ENCODE results near the gene CPM. TPM values are rescaled to one million over a fixed set of nuclear protein-coding genes. Genes with fewer than 3 reads are reported as not detected.

Gene CPM
- total RNA-seq = 1 to 10 TPM; 1.6 to 1.9 TPM
- 0.26 TPM for polyA plus RNA-seq

DNA sequence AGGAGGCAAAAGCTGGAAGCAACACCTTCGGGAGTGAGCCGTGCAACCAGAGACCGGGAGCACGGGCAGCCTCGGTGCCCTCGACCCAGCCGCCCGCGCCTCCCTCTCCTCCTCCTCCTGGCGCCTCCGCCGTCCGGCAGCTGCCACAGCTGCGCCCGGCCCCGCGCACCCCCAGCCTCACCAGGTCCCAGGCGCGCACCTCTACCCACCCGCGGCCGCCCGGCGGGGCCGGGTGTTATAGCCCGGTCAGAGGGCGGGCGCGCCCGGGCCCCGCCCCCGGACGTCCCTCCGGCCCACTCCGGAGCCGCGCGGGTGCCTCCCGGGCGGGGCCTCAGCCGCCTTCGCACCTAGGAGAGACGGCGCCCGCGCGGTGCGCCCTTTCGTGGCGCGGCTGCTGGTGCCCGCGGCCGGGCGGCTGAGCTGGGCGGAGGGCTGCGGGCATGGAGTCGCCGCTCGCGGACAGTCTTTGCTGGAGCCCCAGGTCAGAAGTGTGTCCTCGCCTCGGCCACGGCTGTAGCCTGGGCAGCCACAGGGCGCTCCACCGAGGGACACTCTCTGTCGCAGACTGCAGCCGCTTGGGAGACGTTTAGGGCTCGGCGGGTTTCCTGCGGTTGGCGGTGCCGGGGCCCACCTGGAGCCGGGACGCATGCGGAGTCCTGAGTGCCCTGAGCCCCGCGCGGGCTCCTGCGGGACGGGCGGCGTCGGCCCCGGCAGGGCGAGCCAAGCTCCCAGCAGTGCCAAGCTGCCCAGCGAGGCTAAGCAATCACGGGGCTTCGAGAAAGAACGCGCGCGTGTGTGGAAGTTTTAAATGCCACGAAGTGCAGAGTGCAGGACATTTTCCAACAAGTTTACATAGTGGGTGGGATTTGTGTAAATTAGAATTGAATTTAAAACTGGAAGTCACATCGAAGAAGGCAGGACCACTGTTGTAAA is at the start of gene CPM:
Gene CPM, minus strand, starts transcription at position 211 of the 933 bp plus-strand sequence. CDS start 334 bp downstream, outside the sequence.
- Histone ChIP-seq H3K4me1 (ENCODE audit: insufficient read depth, low read length) (peaks cover 7% of the 10 kb centered on the region), H3K27me3 (ENCODE audit: insufficient read depth, low read length, poor library complexity, severe bottlenecking) (peaks cover 11% of the 10 kb centered on the region), H3K9me3 (ENCODE audit: low read length) (no peaks in the 10 kb centered on the region), H3K27ac (ENCODE audit: low read depth, low read length) (no peak within 1 kb of the TSS), H3K4me3 (ENCODE audit: low read length) (peak within 1 kb of the TSS; percentile 57), H3K36me3 (ENCODE audit: insufficient read depth, low read length) (no peaks in the 10 kb centered on the region)
- peak; percentile 47 to 64 (median 59) for DNase-seq
- Mint-ChIP-seq H3K27ac (peak within 1 kb of the TSS in 1 of 8 donors; percentile 70), H3K4me3 (peak within 1 kb of the TSS; percentile 83 to 93 (median 87)), H3K36me3 (no peaks in the 10 kb centered on the region), H3K27me3 (peaks cover 29 to 49% of the 10 kb centered on the region in 2 donors), H3K9me3 (no peaks in the 10 kb centered on the region), H3K4me1 (peaks cover 6 to 14% (median 9%) of the 10 kb centered on the region in 3 donors)
- ChIA-PET CTCF (interaction anchor here (0.8 kb wide), 1 partner anchor 20 kb away, joined by 3 read pairs; no protein-coding TSS in a partner anchor), POLR2A (interaction anchor here (0.6 kb wide), 1 partner anchor 153 kb away, joined by 9 read pairs; no protein-coding TSS in a partner anchor)

DNA sequence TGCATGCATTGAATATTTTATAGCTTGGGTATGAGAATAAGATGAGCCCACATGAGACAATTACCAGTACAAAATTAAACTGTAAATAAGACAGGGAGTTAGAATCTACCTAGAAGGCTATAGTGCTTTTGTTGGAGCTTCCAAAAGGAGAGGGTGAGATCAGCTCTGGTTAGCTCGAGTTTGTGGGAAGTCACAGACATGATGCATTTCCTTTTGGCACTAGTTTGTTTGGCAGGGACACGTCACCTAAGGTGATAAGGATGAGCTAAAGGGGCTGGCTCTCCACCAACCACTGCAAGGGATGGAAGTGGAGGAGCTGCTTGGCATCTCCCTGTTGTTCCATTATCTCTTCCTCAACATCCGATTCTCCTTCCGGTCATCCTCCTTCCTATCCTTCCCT is 48.5 kb upstream of the CPM start:
- no peaks in the 10 kb centered on the region for H3K4me1 Mint-ChIP-seq
- POLR2A ChIA-PET = no interaction called here
- H3K36me3 Mint-ChIP-seq = no peaks in the 10 kb centered on the region
- Histone ChIP-seq H3K9me3 (ENCODE audit: low read length) (no peaks in the 10 kb centered on the region), H3K4me1 (ENCODE audit: insufficient read depth, low read length) (no peaks in the 10 kb centered on the region), H3K36me3 (ENCODE audit: insufficient read depth, low read length) (no peaks in the 10 kb centered on the region), H3K27me3 (ENCODE audit: insufficient read depth, low read length, poor library complexity, severe bottlenecking) (no peaks in the 10 kb centered on the region), H3K27ac (ENCODE audit: low read depth, low read length) (no peak overlapping the region), H3K4me3 (ENCODE audit: low read length) (no peak overlapping the region)
- CTCF ChIA-PET = no interaction called here
- H3K4me3 Mint-ChIP-seq = no peak overlapping the region
- DNase-seq = no peak
- H3K27ac Mint-ChIP-seq = no peak overlapping the region
- H3K27me3 Mint-ChIP-seq = peaks cover 0 to 24% of the 10 kb centered on the region in 2 donors
- peaks cover 5 to 11% (median 9%) of the 10 kb centered on the region in 5 donors for H3K9me3 Mint-ChIP-seq

DNA sequence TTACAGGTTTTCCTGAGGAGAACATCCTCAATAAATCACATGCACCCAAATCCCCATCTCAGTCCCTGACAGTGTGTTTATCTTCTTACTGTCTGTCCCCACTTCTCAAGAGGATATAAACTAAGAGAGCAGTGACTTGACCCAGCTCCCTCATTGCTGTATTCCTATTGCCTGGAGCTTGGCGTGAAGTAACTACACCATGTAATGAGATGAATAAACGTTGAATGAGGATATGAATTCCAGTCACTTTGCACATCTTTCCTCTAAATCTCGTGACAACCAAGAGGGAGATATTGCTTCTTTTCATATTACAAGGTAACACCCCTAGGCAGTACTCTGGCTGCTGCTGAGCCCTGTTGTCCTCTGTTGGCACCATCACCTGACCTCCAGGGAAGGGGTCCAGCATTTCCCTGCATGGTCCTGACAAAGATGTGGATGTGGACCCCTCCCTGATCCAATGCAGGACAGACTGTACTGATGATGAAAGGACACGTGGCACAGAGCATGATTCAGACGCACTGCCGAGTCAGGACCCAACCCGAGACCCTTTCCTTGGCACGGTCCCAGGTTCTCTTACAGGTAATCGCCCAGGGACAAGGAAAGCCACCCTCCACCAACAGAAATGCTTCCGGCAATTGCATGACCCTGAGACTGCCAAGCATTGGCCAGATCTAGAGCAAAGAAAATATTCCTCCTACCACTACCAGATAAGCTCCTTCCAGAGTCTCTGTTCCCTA is 47.7 kb upstream of the CPM start:
- H3K27me3 ChIP-seq (ENCODE audit: insufficient read depth, low read length, poor library complexity, severe bottlenecking) = no peaks in the 10 kb centered on the region
- no peaks in the 10 kb centered on the region for H3K36me3 ChIP-seq (ENCODE audit: insufficient read depth, low read length)
- Mint-ChIP-seq H3K36me3 (no peaks in the 10 kb centered on the region), H3K9me3 (peaks cover 5 to 11% (median 9%) of the 10 kb centered on the region in 5 donors), H3K4me3 (no peak overlapping the region), H3K4me1 (no peaks in the 10 kb centered on the region), H3K27ac (no peak overlapping the region), H3K27me3 (peaks cover 0 to 20% of the 10 kb centered on the region in 2 donors)
- H3K4me3 ChIP-seq (ENCODE audit: low read length) = no peak overlapping the region
- ChIA-PET POLR2A (no interaction called here), CTCF (no interaction called here)
- no peaks in the 10 kb centered on the region for H3K4me1 ChIP-seq (ENCODE audit: insufficient read depth, low read length)
- DNase-seq = no peak
- no peak overlapping the region for H3K27ac ChIP-seq (ENCODE audit: low read depth, low read length)
- no peaks in the 10 kb centered on the region for H3K9me3 ChIP-seq (ENCODE audit: low read length)

DNA sequence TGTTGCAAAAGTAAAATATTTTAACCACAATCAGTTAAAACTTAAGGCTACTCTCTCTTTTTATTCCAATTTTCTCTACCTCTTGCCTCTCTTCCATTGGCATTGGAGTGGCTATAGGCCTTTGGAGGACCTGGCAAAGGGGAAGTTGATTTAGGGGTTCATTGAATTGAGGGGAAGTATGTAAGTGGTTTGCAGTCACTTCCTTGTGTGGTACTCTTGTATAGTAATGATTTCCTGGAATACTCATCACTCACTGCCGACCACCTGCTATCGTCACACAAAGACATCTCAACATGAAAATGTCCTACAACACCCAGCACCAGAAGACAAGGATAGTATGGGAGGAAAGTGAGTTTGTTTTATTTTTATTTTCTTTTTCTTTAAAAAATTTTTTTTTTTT is 45.7 kb upstream of the CPM start:
- Mint-ChIP-seq H3K9me3 (peaks cover 3 to 11% (median 9%) of the 10 kb centered on the region in 5 donors), H3K4me1 (no peaks in the 10 kb centered on the region), H3K27ac (no peak overlapping the region), H3K27me3 (peaks cover 0 to 20% of the 10 kb centered on the region in 2 donors), H3K36me3 (no peaks in the 10 kb centered on the region), H3K4me3 (no peak overlapping the region)
- no peak overlapping the region for H3K27ac ChIP-seq (ENCODE audit: low read depth, low read length)
- no peaks in the 10 kb centered on the region for H3K4me1 ChIP-seq (ENCODE audit: insufficient read depth, low read length)
- H3K4me3 ChIP-seq (ENCODE audit: low read length) = no peak overlapping the region
- ChIA-PET POLR2A (no interaction called here), CTCF (no interaction called here)
- no peaks in the 10 kb centered on the region for H3K9me3 ChIP-seq (ENCODE audit: low read length)
- H3K27me3 ChIP-seq (ENCODE audit: insufficient read depth, low read length, poor library complexity, severe bottlenecking) = no peaks in the 10 kb centered on the region
- no peak for DNase-seq
- no peaks in the 10 kb centered on the region for H3K36me3 ChIP-seq (ENCODE audit: insufficient read depth, low read length)

DNA sequence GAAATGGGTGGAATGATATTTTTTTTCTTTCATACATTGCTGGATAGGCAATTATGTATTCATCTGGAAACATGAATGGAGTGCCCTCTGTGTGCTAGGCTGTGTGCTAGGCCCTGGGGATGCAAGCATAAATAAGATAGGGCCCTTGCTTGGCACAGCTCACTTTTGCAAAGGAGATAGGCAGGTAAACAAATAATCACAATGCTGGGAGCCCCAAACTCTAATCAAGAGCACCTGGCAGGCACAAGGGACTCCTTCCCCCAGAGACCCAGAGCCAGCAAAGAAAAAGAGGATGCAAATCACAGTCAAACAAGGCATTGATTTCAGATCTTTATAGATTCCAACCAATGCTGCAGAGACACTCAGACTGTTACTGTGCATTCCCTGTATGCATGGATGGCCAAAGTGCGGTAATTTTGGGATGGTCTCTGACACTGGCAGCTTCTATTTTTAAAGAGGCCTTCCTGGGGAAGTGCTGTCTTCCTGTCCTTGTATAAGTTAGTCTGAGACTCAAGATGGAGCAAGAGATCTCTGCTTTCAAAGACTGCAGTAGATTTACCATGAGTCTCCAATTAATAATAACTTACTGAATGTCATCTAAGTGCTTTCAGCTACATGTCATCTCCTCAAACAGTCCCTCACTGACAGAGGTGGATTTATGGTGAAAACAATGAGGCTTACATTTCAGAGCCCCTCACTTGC is 45.1 kb upstream of the CPM start:
- H3K4me1 ChIP-seq (ENCODE audit: insufficient read depth, low read length) = no peaks in the 10 kb centered on the region
- H3K4me1 Mint-ChIP-seq = no peaks in the 10 kb centered on the region
- H3K9me3 Mint-ChIP-seq = peaks cover 3 to 7% (median 4%) of the 10 kb centered on the region in 5 donors
- H3K27me3 ChIP-seq (ENCODE audit: insufficient read depth, low read length, poor library complexity, severe bottlenecking) = no peaks in the 10 kb centered on the region
- H3K27ac ChIP-seq (ENCODE audit: low read depth, low read length) = no peak overlapping the region
- no peak overlapping the region for H3K4me3 ChIP-seq (ENCODE audit: low read length)
- no peak overlapping the region for H3K27ac Mint-ChIP-seq
- H3K36me3 Mint-ChIP-seq = no peaks in the 10 kb centered on the region
- ChIA-PET POLR2A (no interaction called here), CTCF (no interaction called here)
- peaks cover 0 to 18% of the 10 kb centered on the region in 2 donors for H3K27me3 Mint-ChIP-seq
- no peaks in the 10 kb centered on the region for H3K36me3 ChIP-seq (ENCODE audit: insufficient read depth, low read length)
- no peaks in the 10 kb centered on the region for H3K9me3 ChIP-seq (ENCODE audit: low read length)
- H3K4me3 Mint-ChIP-seq = no peak overlapping the region
- DNase-seq = no peak

DNA sequence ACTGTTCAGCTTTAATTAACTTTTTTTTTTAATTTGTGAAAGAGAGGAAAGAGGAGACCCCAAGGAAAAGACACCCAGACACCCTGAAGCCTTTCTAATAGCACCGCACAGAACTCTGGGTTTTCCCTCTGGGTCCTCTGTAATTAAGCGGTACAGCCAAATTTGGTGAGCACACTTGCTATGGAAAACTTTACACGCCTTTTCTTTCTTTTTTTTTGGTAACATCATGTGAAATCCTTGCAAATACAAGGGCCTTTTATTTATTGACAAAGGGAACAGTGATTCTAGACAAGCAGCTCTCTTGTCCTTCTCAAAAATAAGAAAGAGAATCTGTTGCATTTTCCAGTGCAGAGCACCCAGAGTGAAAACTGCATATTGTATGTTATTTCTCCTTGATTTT is 44.4 kb upstream of the CPM start:
- H3K27me3 ChIP-seq (ENCODE audit: insufficient read depth, low read length, poor library complexity, severe bottlenecking) = no peaks in the 10 kb centered on the region
- no peaks in the 10 kb centered on the region for H3K4me1 Mint-ChIP-seq
- ChIA-PET CTCF (no interaction called here), POLR2A (no interaction called here)
- no peaks in the 10 kb centered on the region for H3K36me3 ChIP-seq (ENCODE audit: insufficient read depth, low read length)
- no peaks in the 10 kb centered on the region for H3K4me1 ChIP-seq (ENCODE audit: insufficient read depth, low read length)
- H3K4me3 ChIP-seq (ENCODE audit: low read length) = no peak overlapping the region
- H3K27me3 Mint-ChIP-seq = peaks cover 0 to 12% of the 10 kb centered on the region in 2 donors
- H3K9me3 Mint-ChIP-seq = no peaks in the 10 kb centered on the region
- no peak overlapping the region for H3K27ac ChIP-seq (ENCODE audit: low read depth, low read length)
- H3K27ac Mint-ChIP-seq = no peak overlapping the region
- no peak for DNase-seq
- H3K4me3 Mint-ChIP-seq = no peak overlapping the region
- H3K36me3 Mint-ChIP-seq = no peaks in the 10 kb centered on the region
- no peaks in the 10 kb centered on the region for H3K9me3 ChIP-seq (ENCODE audit: low read length)

DNA sequence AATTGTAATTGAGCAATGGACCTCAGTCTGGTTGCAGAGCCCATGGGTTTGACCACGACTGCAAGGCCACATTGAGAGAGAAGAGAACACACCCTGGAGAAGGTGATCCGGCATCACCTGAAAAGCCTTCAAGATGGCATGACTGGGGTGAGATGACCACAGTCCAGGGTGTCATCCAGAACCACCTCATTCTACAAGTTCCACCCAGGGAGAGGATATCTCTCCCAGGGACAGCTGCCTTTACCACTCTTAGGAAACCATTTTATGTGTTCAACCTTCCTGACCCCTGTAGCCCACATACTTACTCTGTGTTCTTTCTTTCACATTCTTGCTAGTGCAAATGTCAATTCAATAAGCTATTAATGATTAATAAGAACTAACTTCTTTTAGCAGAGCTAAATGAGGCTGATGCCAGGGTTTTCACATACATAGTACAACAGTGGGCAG is 43.4 kb upstream of the CPM start:
- CTCF ChIA-PET = no interaction called here
- Histone ChIP-seq H3K27me3 (ENCODE audit: insufficient read depth, low read length, poor library complexity, severe bottlenecking) (no peaks in the 10 kb centered on the region), H3K9me3 (ENCODE audit: low read length) (no peaks in the 10 kb centered on the region), H3K27ac (ENCODE audit: low read depth, low read length) (no peak overlapping the region), H3K4me1 (ENCODE audit: insufficient read depth, low read length) (no peaks in the 10 kb centered on the region), H3K36me3 (ENCODE audit: insufficient read depth, low read length) (no peaks in the 10 kb centered on the region), H3K4me3 (ENCODE audit: low read length) (no peak overlapping the region)
- no peaks in the 10 kb centered on the region for H3K4me1 Mint-ChIP-seq
- H3K27me3 Mint-ChIP-seq = peaks cover 0 to 12% of the 10 kb centered on the region in 2 donors
- no peak overlapping the region for H3K27ac Mint-ChIP-seq
- POLR2A ChIA-PET = no interaction called here
- DNase-seq = no peak
- H3K4me3 Mint-ChIP-seq = no peak overlapping the region
- H3K9me3 Mint-ChIP-seq = no peaks in the 10 kb centered on the region
- no peaks in the 10 kb centered on the region for H3K36me3 Mint-ChIP-seq
